ENCODE results near the gene OBP2A. TPM values are rescaled to one million over a fixed set of nuclear protein-coding genes. Genes with fewer than 3 reads are reported as not detected.

The OBP2A gene
- total RNA-seq, 1 donor from 2014 or later: not detected

DNA sequence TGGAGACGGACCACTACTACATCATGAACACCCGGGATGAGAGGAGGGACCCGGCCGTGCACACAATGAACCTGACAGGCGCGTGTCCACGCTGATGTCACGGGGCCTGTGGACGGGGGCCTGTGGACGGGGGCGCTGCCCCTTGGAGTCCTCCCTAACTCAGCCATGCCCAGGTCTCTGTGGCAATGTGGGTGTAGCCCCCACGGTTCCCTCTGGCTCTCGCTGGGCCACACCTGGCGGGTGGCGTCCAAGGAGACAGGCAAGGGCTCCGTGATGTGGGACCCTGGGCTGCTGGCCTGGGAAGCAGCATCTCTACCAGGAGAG is 37.7 kb downstream of the OBP2A start:
- Histone ChIP-seq H3K9me3 (no peaks in the 10 kb centered on the region), H3K27ac (no peak overlapping the region), H3K4me3 (no peak overlapping the region), H3K36me3 (no peaks in the 10 kb centered on the region), H3K27me3 (ENCODE audit: low read depth) (peaks cover 4% of the 10 kb centered on the region), H3K4me1 (no peaks in the 10 kb centered on the region)
- intact Hi-C loops (cut with DNase I): no loop called here
- no peak for DNase-seq
- ATAC-seq: no peak
- TF ChIP-seq, protein P1, sequence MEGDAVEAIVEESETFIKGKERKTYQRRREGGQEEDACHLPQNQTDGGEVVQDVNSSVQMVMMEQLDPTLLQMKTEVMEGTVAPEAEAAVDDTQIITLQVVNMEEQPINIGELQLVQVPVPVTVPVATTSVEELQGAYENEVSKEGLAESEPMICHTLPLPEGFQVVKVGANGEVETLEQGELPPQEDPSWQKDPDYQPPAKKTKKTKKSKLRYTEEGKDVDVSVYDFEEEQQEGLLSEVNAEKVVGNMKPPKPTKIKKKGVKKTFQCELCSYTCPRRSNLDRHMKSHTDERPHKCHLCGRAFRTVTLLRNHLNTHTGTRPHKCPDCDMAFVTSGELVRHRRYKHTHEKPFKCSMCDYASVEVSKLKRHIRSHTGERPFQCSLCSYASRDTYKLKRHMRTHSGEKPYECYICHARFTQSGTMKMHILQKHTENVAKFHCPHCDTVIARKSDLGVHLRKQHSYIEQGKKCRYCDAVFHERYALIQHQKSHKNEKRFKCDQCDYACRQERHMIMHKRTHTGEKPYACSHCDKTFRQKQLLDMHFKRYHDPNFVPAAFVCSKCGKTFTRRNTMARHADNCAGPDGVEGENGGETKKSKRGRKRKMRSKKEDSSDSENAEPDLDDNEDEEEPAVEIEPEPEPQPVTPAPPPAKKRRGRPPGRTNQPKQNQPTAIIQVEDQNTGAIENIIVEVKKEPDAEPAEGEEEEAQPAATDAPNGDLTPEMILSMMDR (IDR thresholded peaks at IDR 0.05): no peak

DNA sequence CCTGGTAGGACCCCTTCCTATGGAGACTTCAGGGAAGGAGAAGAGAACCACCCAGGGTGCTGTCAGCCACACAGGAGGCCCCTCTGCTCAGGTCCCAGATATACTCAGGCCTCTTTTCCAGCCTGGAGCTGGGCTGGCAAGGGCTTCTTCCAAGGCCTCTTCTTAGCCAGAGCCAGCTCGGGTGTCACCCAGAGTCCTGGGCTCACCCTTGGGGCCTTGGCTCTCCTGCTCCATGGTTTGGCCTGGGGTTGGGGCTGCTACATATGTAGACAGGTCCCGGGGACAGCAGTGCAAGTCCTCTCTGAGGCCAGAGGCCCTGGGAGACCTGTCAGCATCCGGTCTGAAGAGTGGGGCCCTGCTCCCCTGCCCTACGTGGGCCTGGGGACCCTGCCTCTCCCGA is 38.4 kb downstream of the OBP2A start:
- no peak for DNase-seq
- TF ChIP-seq, protein P1 (IDR thresholded peaks at IDR 0.05): no peak
- Histone ChIP-seq H3K4me3 (no peak overlapping the region), H3K27me3 (ENCODE audit: low read depth) (peaks cover 4% of the 10 kb centered on the region), H3K9me3 (no peaks in the 10 kb centered on the region), H3K27ac (no peak overlapping the region), H3K4me1 (no peaks in the 10 kb centered on the region), H3K36me3 (no peaks in the 10 kb centered on the region)
- intact Hi-C loops (cut with DNase I): no loop called here
- no peak for ATAC-seq

DNA sequence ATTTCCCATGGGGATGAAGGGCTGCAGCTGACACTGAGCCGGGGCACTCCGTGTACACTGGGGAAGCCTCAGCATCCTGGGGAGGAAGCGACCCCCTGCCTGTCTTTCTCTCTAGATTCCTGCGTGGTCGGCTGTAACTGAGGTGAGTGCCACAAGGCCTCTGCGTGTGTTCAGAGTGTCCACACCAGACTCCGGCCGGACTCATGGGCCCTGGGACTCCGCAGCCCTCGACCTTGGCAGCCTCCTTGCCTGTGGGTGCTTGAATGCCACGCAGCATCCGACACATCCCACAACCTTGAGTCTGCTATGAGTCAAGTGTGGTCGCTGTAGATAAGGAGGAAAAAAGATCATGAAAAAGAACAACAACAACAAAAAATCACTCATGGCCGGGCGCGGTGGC is 39.0 kb downstream of the OBP2A start:
- TF ChIP-seq, protein P1 (IDR thresholded peaks at IDR 0.05): no peak
- no peak overlapping the region for H3K27ac ChIP-seq
- intact Hi-C loops (cut with DNase I): no loop called here
- H3K9me3 ChIP-seq: no peaks in the 10 kb centered on the region
- H3K36me3 ChIP-seq: no peaks in the 10 kb centered on the region
- H3K4me3 ChIP-seq: no peak overlapping the region
- peaks cover 4% of the 10 kb centered on the region for H3K27me3 ChIP-seq (ENCODE audit: low read depth)
- DNase-seq: no peak
- no peak for ATAC-seq
- H3K4me1 ChIP-seq: no peaks in the 10 kb centered on the region

DNA sequence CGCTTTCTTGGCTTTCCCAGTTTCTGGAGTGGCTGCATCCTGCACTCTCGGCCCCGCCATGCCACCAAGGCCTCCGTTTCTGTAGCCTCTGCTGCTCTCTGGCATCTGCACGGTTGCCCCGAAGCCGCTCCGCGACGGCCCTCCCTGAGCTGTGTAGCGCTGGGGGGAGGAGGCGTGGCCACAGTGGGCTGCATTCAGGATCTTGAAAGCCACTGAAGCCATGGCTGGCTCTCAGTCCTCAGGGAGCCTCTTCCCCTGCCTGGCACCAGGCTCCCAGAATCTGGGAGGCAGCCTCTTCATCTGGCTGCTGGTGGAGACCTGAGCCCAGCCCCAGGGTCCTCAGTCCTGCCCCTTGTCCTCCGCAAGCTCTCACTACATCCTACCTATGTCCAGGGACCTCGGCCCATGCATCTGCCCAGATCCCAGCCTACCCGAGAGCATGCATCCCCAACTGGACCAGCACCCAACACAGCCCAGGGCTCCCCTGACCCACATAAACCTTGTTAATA is 40.7 kb downstream of the OBP2A start:
- intact Hi-C loops (cut with DNase I): no loop called here
- no peaks in the 10 kb centered on the region for H3K9me3 ChIP-seq
- DNase-seq (no peak), ATAC-seq (no peak)
- H3K4me1 ChIP-seq: no peaks in the 10 kb centered on the region
- no peak overlapping the region for H3K27ac ChIP-seq
- peaks cover 11% of the 10 kb centered on the region for H3K27me3 ChIP-seq (ENCODE audit: low read depth)
- TF ChIP-seq, protein P1 (IDR thresholded peaks at IDR 0.05): no peak
- no peaks in the 10 kb centered on the region for H3K36me3 ChIP-seq
- no peak overlapping the region for H3K4me3 ChIP-seq

DNA sequence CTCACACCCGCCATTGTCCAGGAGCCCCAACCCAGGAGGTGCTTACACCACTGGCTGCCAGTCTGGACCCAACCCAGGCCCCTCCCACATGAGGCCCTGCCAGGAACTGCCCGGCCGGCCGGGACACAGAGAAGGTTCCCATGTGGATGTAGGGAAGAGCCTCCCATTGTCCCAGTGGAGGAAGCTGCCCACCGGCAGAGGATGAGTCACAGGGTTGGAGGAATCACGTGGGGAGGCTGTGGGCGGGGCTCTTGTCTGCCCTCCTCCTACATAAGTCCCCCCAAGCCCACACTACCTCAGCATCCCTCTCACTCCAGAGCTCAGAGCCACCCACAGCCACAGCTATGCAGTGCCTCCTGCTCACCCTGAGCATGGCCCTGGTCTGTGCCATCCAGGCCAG is 41.7 kb downstream of the OBP2A start:
- Histone ChIP-seq H3K4me1 (no peaks in the 10 kb centered on the region), H3K27me3 (ENCODE audit: low read depth) (peaks cover 11% of the 10 kb centered on the region), H3K27ac (no peak overlapping the region), H3K4me3 (no peak overlapping the region), H3K9me3 (no peaks in the 10 kb centered on the region), H3K36me3 (no peaks in the 10 kb centered on the region)
- DNase-seq (no peak), ATAC-seq (no peak)
- TF ChIP-seq, protein P1 (IDR thresholded peaks at IDR 0.05): no peak
- intact Hi-C loops (cut with DNase I): no loop called here

DNA sequence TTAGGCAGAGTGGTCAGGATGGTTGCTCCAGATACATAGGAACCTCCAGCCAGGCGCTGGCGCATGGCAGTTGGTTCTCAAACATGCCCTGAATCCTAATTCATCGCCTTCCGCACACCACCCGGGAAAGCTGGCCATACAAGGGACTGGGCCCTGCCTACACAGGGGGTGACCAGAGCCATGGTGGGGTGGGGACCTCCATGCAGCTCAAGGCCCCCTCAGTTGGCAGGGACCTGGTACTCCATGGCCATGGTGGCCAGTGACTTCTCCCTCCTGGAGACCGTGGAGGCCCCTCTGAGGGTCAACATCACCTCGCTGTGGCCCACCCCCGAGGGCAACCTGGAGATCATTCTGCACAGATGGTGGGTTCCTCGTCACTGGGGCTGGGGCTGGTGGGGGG is 42.4 kb downstream of the OBP2A start:
- Histone ChIP-seq H3K4me3 (no peak overlapping the region), H3K4me1 (no peaks in the 10 kb centered on the region), H3K9me3 (no peaks in the 10 kb centered on the region), H3K27ac (no peak overlapping the region), H3K36me3 (no peaks in the 10 kb centered on the region), H3K27me3 (ENCODE audit: low read depth) (peaks cover 11% of the 10 kb centered on the region)
- intact Hi-C loops (cut with DNase I): no loop called here
- ATAC-seq: no peak
- DNase-seq: no peak
- TF ChIP-seq, protein P1 (IDR thresholded peaks at IDR 0.05): no peak
